GM21723 (cell line): ENCODE results near the gene KIFBP.
"Not testable (repeated sequence)": the region's sequence is repeated elsewhere in the genome, so short reads cannot be mapped to it uniquely, and the experiment has no call there.

Experiments used
- ATAC-seq: cut with Tn5 transposase; IDR thresholded peaks from one replicate; pipeline ENCODE4 v1.9.1; 2021; ENCODE audit warnings: mild to moderate bottlenecking, moderate library complexity; ENCODE audit not compliant: unreplicated experiment

The KIFBP gene, protein sequence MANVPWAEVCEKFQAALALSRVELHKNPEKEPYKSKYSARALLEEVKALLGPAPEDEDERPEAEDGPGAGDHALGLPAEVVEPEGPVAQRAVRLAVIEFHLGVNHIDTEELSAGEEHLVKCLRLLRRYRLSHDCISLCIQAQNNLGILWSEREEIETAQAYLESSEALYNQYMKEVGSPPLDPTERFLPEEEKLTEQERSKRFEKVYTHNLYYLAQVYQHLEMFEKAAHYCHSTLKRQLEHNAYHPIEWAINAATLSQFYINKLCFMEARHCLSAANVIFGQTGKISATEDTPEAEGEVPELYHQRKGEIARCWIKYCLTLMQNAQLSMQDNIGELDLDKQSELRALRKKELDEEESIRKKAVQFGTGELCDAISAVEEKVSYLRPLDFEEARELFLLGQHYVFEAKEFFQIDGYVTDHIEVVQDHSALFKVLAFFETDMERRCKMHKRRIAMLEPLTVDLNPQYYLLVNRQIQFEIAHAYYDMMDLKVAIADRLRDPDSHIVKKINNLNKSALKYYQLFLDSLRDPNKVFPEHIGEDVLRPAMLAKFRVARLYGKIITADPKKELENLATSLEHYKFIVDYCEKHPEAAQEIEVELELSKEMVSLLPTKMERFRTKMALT

DNA sequence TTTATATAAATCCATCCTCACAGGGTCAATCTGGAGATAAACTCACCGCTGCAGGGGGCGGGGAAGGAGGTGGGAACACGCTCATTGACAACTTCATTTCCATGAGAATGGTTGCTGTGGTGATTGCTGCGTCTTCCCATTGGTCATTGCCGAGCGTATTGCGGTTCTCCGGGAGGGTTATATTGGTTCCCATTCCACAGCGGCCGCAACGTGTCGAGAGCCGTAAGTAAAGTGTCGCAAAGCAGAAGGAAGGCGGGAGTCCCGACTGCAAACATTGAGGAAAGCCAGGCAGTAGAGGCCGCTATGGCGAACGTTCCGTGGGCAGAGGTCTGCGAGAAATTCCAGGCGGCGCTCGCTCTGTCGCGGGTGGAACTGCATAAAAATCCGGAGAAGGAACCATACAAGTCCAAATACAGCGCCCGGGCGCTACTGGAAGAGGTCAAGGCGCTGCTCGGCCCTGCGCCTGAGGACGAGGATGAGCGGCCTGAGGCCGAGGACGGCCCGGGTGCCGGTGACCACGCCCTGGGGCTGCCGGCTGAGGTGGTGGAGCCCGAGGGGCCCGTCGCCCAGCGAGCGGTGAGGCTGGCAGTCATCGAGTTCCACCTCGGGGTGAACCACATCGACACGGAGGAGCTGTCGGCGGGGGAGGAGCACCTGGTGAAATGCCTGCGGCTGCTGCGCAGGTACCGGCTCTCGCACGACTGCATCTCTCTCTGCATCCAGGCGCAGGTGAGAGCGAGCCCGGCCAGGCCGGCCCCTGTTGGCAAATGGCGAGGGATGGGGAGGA is at the start of gene KIFBP:
Gene KIFBP (plus strand): TSS at position 274 of the 787 bp plus-strand sequence. CDS start 30 bp downstream, at position 304.
- peak; percentile 88 for ATAC-seq

- no peak for ATAC-seq
These were observed 49.7 kb upstream of the KIFBP start for GRCh38 chr10:68938884-68939283.

DNA sequence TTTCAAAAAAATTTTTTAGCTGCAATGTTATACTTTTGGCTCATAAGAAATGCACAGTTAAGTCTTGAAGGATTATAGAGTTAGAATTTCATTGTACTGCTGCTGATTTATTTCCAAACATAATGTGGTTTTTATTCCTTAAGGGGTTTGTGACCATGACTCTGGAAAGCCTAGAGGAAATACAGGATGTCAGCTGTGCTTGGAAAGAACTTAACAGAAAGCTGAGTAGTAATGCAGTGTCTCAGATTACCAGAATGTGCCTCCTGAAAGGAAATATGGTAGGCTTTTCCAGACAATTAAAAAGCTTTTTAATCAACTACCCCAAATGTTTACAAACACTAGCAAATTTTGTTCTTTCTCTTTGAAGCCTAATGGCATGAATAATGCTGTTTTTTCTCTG is 47.7 kb upstream of the KIFBP start:
- not testable (repeated sequence) for ATAC-seq

- no peak for ATAC-seq
These were observed 38.0 kb upstream of the KIFBP start for GRCh38 chr10:68950598-68950997.

GRCh38 chr10:68954904-68955303 is 33.7 kb upstream of the KIFBP start:
- ATAC-seq = no peak

DNA sequence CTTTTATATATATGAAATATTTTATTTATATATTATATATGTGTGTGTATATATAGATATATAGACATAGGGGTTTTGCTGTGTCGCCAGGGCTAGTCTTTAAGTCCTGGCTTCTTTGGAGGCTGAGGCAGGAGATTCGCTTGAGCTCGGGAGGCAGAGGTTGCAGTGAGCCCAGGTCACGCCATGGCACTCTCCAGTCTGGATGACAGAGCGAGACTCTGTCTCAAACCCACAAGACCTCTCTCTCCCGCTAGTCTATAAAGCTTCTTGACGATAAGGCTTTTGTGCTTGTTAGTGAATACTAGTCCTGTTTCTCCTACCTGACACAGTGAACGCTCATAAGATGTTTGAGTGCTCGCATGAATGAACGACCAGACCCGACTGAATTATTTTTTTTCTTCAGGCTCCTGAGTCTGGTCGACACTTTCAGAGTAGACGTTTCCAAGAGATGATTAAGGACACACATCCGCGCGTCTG is 33.2 kb upstream of the KIFBP start:
- peak; percentile 4 for ATAC-seq

DNA sequence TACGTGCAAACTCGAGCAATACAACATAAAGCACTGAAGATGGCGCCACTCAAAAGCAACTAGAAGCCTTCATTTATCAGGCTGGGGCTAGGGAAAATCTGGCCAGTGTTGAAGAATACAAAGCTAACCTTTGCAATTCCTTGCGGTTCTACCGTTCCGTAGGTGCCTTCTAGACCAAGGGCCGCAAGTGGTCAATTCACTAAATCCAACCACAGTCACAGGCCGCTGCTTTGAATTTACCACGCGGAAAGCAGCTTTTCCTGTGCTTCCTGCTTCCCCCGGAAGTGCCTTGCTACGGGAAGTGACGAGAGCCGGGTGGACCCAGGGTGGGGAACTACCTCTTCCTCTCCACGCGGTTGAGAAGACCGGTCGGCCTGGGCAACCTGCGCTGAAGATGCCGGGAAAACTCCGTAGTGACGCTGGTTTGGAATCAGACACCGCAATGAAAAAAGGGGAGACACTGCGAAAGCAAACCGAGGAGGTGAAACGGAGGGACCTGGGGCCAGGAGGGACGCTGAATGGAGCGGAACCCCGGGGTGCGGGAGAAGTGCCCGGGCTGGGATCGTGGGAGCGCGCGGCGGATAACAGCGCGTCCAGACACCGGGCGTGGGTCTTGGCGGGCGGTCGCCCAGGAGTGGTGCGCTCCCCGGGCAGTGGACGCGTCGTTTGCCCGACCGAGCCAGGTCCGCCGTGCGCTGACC is 32.6 kb upstream of the KIFBP start, which contains the start of gene DDX21:
Gene DDX21 (plus strand): TSS at position 339 of the 701 bp plus-strand sequence. CDS start 56 bp downstream, at position 395.
- peak; percentile 89 for ATAC-seq

GRCh38 chr10:68957284-68957615 is 31.4 kb upstream of the KIFBP start:
- ATAC-seq = no peak

DNA sequence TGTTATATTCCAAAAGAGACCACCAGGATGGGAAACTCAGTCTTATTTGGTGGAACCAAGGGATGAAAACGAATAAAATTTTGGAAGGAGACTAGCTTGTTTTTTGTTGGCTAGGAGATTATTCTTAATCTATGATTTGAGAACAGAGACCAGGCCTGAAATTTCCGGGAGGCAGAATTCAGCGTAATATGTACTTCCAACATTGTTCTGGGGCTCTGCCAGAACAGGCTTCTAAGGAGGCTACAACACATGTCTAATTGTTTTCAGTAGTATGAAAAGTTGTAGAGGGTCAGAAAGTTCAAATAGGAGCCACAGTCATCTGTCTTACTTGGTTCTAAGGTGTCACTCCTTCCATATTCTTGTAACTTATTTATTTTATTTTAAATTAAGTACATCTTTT is 30.9 kb upstream of the KIFBP start:
- no peak for ATAC-seq

DNA sequence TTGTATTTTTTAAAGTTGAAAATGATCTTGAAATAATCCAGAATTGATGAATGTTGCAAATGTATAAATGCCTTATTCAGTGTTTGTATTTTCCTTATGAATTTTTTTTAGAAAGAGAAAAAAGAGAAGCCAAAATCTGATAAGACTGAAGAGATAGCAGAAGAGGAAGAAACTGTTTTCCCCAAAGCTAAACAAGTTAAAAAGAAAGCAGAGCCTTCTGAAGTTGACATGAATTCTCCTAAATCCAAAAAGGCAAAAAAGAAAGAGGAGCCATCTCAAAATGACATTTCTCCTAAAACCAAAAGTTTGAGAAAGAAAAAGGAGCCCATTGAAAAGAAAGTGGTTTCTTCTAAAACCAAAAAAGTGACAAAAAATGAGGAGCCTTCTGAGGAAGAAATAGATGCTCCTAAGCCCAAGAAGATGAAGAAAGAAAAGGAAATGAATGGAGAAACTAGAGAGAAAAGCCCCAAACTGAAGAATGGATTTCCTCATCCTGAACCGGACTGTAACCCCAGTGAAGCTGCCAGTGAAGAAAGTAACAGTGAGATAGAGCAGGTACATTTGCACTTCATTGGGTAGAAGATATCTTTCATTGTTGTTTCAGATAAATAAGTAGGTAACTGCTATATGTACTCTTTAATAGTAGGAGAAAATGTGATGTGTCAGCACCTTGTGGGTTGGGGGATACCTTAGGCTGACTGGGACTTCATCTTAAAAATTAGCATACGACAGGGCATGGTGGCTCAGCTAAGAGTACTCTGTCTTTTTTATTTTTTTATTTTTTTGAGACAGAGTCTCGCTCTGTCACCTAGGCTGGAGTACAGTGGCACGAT is 28.7 kb upstream of the KIFBP start:
- ATAC-seq = no peak

DNA sequence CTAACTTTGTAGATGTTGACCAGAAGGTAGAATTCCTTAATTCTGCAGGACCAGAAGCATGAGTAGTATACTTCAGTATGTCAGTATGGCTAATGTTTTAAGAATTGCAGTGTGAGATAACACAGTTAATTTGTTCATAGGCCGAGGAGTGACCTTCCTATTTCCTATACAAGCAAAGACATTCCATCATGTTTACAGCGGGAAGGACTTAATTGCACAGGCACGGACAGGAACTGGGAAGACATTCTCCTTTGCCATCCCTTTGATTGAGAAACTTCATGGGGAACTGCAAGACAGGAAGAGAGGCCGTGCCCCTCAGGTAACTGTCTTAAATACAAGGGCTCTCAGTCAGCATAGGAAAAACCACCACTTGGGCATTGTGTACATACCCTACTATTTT is 25.5 kb upstream of the KIFBP start:
- ATAC-seq = no peak

GRCh38 chr10:68973975-68974374 is 14.6 kb upstream of the KIFBP start:
- no peak for ATAC-seq

- ATAC-seq = not testable (repeated sequence)
These were observed 12.6 kb upstream of the KIFBP start for GRCh38 chr10:68975936-68976473.

- not testable (repeated sequence) for ATAC-seq
These were observed 8.9 kb upstream of the KIFBP start for GRCh38 chr10:68979738-68980137.

GRCh38 chr10:68981074-68981473 is 7.5 kb upstream of the KIFBP start:
- no peak for ATAC-seq

GRCh38 chr10:68982389-68982788 is 6.2 kb upstream of the KIFBP start:
- ATAC-seq = no peak

- ATAC-seq = no peak
These were observed 992 bp upstream of the KIFBP start for GRCh38 chr10:68987611-68988010.

DNA sequence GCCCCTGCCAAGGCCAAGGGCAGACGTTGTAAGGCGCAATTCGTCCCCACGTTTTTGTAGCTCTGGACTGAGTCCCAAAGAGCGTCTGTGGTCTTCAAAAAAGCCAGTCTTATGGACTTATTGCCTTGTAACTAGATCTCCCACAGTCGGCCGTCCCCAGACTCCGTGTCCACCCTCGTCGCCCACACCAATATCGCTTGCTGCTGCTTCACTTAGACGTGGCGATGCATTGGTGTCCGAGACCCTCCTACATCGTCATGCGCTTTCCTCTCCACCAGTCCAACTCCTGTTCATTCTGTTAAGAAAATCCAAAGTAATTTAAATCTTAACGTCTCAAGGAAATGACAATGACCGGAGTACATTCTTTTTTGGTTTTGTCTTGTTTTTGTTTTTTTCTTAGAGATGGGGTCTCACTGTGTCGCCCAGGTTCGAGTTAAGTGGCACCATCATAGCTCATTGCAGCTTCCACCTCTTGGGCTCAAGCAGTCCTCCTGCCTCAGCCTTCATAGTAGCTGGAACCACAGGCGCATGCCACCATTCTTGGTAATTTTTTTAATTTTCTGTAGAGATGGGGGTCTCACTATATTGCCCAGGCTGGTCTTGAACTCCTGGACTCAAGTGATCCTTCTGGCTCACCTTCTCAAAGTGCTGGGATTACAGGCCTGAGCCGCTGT is 851 bp downstream of the KIFBP start:
- ATAC-seq = no peak
